Neuronal stem cell (in vitro differentiated cells): ENCODE results near the gene CHST11.

Source experiments
- DNase-seq: peaks from one replicate; pipeline ENCODE4 v3.0.0-alpha.2; 2013; ENCODE audit warnings: low spot score
- H2AFZ ChIP-seq: one replicate; pipeline ENCODE4 v1.6.1; 2013; ENCODE audit warnings: mild to moderate bottlenecking, low read length, inconsistent platforms
- H2AK5ac ChIP-seq: 2 replicates; pipeline ENCODE4 v1.6.1; 2013; ENCODE audit warnings: low read depth, mild to moderate bottlenecking, inconsistent platforms, low read length, moderate library complexity, mixed read lengths
- H2BK120ac ChIP-seq: 2 replicates; pipeline ENCODE4 v1.6.1; 2013; ENCODE audit warnings: low read depth, mild to moderate bottlenecking, inconsistent platforms, low read length, moderate library complexity, mixed read lengths
- H2BK12ac ChIP-seq: one replicate; pipeline ENCODE4 v1.6.1; 2013; ENCODE audit warnings: low read length, inconsistent platforms
- H2BK15ac ChIP-seq: 2 replicates; pipeline ENCODE4 v1.6.1; 2013; ENCODE audit warnings: mild to moderate bottlenecking, low read length, inconsistent platforms, mixed read lengths
- H2BK5ac ChIP-seq: one replicate; pipeline ENCODE4 v1.6.1; 2013; ENCODE audit warnings: inconsistent platforms, mild to moderate bottlenecking, low read length, moderate library complexity
- H3K14ac ChIP-seq: one replicate; pipeline ENCODE4 v1.6.1; 2013; ENCODE audit warnings: low read length, inconsistent platforms
- H3K18ac ChIP-seq: 2 replicates; pipeline ENCODE4 v1.6.1; 2013; ENCODE audit warnings: low read length, inconsistent platforms
- H3K23ac ChIP-seq: 2 replicates; pipeline ENCODE4 v1.6.1; 2013; ENCODE audit warnings: low read depth, mild to moderate bottlenecking, mixed read lengths, low read length, inconsistent platforms; ENCODE audit not compliant: poor library complexity
- H3K27ac ChIP-seq: replicated peaks from 3 replicates; pipeline ENCODE4 v1.5.1; 2013; ENCODE audit warnings: low read length, inconsistent platforms
- H3K27me3 ChIP-seq, 3 experiments: 2 replicates each; pipeline ENCODE4 v1.6.1; 2013; ENCODE audit warnings: low read length in 3 of 3, mild to moderate bottlenecking in 2 of 3, inconsistent platforms in 1 of 3, low read depth in 1 of 3, mixed read lengths in 1 of 3, moderate library complexity in 1 of 3; ENCODE audit not compliant: control insufficient read depth in 3 of 3, insufficient read depth in 3 of 3
- H3K36me3 ChIP-seq, 2 donors: replicated peaks in 1 of 2; 2 replicates each; pipeline ENCODE4 v1.6.1; 2013; ENCODE audit warnings: low read length in 2 of 2; ENCODE audit not compliant: control insufficient read depth in 2 of 2, insufficient read depth in 2 of 2
- H3K4ac ChIP-seq: 2 replicates; pipeline ENCODE4 v1.6.1; 2013; ENCODE audit warnings: inconsistent platforms, mild to moderate bottlenecking, low read length, moderate library complexity
- H3K4me1 ChIP-seq, 2 donors: 1 replicate in 1 of 2; 2 replicates in 1 of 2; pipeline ENCODE4 v1.6.1; 2013; ENCODE audit warnings: low read length in 2 of 2, low read depth in 1 of 2; ENCODE audit not compliant: control insufficient read depth in 2 of 2, insufficient read depth in 1 of 2
- H3K4me2 ChIP-seq: one replicate; pipeline ENCODE4 v1.6.1; 2013; ENCODE audit warnings: mild to moderate bottlenecking, low read length, inconsistent platforms; ENCODE audit not compliant: insufficient read depth, poor library complexity, severe bottlenecking
- H3K4me3 ChIP-seq, 2 donors: 2 replicates each; pipeline ENCODE4 v1.5.1; 2013; ENCODE audit warnings: low read length in 2 of 2, mild to moderate bottlenecking in 2 of 2, inconsistent platforms in 1 of 2, moderate library complexity in 1 of 2
- H3K79me1 ChIP-seq: one replicate; pipeline ENCODE4 v1.6.1; 2013; ENCODE audit warnings: low read depth, mild to moderate bottlenecking, inconsistent platforms, low read length, moderate library complexity
- H3K9ac ChIP-seq: one replicate; pipeline ENCODE4 v1.6.1; 2013; ENCODE audit warnings: mild to moderate bottlenecking, low read depth, low read length, inconsistent platforms; ENCODE audit not compliant: poor library complexity
- H3K9me3 ChIP-seq, 2 donors: replicated peaks in 1 of 2; 2 replicates each; pipeline versions ENCODE3 to v1.6.1; 2013; ENCODE audit warnings: low read length in 2 of 2, mild to moderate bottlenecking in 2 of 2, inconsistent platforms in 1 of 2, low read depth in 1 of 2, mixed read lengths in 1 of 2, moderate library complexity in 1 of 2; ENCODE audit not compliant: control insufficient read depth in 2 of 2, insufficient read depth in 1 of 2
- H4K8ac ChIP-seq: one replicate; pipeline ENCODE4 v1.6.1; 2013; ENCODE audit warnings: low read depth, mild to moderate bottlenecking, inconsistent platforms, low read length, moderate library complexity
- H4K91ac ChIP-seq: one replicate; pipeline ENCODE4 v1.6.1; 2013; ENCODE audit warnings: low read length, low read depth, mild to moderate bottlenecking, inconsistent platforms; ENCODE audit not compliant: poor library complexity
- WGBS, 2 donors: extraction: QIAGEN DNeasy Blood & Tissue Kit; methylation state at CpG; one replicate each; pipeline ENCODE4 v1.1.7; 2013; ENCODE audit warnings: missing lambda C conversion rate in 2 of 2, mixed read lengths in 1 of 2; ENCODE audit not compliant: insufficient read length in 2 of 2, insufficient replicate concordance in 1 of 2; ENCODE audit errors: extremely low coverage in 2 of 2; 5-methylcytosine and 5-hydroxymethylcytosine counted together

The CHST11 gene

GRCh38 chr12:104799458-104799857, 342.7 kb downstream of the CHST11 start:
- Histone ChIP-seq H3K9me3 (no peaks in the 10 kb centered on the region), H3K4me2 (no peak overlapping the region), H3K27me3 (no peaks in the 10 kb centered on the region), H2BK12ac (no peak overlapping the region), H3K36me3 (no peaks in the 10 kb centered on the region), H4K91ac (no peak overlapping the region), H3K4me1 (no peaks in the 10 kb centered on the region), H2AFZ (no peak overlapping the region), H3K4me3 (no peak overlapping the region), H3K27ac (no peak overlapping the region), H2AK5ac (no peak overlapping the region), H3K18ac (no peak overlapping the region), H2BK5ac (no peak overlapping the region), H3K9ac (no peak overlapping the region), H3K14ac (no peak overlapping the region), H3K4ac (no peak overlapping the region), H4K8ac (no peak overlapping the region), H2BK120ac (no peak overlapping the region), H2BK15ac (no peak overlapping the region), H3K79me1 (no peaks in the 10 kb centered on the region), H3K23ac (no peak overlapping the region)
- WGBS, 2 donors: no CpG with 5 or more reads among the region's 1 CpG
- no peak for DNase-seq

DNA sequence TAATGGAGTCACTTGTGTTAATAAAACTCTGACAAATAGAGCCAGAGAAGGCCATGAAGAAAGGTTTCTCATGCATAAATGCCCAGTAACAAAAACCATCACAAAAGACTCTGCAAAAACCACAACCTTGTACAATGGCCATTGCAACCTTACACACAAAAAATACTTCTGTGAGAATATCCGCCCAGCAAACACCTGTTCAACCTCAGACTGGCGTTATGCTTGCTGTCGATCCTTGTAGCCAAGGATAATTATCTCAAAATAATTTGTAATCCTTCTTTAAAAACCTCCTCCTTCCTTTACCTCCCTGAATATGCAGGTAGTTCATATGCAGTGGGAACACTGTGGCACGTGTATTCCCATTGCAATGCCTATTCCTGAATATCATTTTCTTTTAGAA, 344.3 kb downstream of the CHST11 start:
- no peak for DNase-seq
- Histone ChIP-seq H3K27me3 (no peaks in the 10 kb centered on the region), H2BK12ac (no peak overlapping the region), H3K9me3 (no peaks in the 10 kb centered on the region), H3K27ac (no peak overlapping the region), H4K91ac (no peak overlapping the region), H3K4me2 (no peak overlapping the region), H3K9ac (no peak overlapping the region), H2AK5ac (no peak overlapping the region), H2BK15ac (no peak overlapping the region), H3K14ac (no peak overlapping the region), H4K8ac (no peak overlapping the region), H3K4ac (no peak overlapping the region), H3K36me3 (no peaks in the 10 kb centered on the region), H3K4me3 (no peak overlapping the region), H3K4me1 (no peaks in the 10 kb centered on the region), H3K79me1 (no peaks in the 10 kb centered on the region), H2BK5ac (no peak overlapping the region), H2AFZ (no peak overlapping the region), H2BK120ac (no peak overlapping the region), H3K18ac (no peak overlapping the region), H3K23ac (no peak overlapping the region)
- no CpG with 5 or more reads among the region's 4 CpGs for WGBS, 2 donors

DNA sequence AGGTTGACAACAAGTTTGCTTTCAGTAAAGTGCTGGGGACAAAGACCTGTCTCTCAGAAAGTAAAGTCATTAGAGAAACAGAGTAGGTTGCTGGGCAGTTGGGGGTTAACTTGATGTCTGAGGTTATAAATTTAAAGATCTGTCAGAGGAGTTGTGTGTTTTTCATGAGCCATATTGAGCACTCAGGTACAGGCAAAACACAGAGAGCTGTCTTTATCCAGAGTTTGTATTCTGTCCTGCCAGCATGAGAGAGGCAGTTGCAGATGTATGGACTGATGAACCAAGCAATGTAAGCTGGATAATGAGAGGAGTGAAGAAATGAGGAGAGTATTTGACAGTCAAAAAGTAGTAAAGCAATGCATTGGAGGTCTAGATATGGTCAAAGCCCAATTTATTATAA, 344.7 kb downstream of the CHST11 start:
- Histone ChIP-seq H3K36me3 (no peaks in the 10 kb centered on the region), H3K79me1 (no peaks in the 10 kb centered on the region), H2BK12ac (no peak overlapping the region), H3K4me1 (no peaks in the 10 kb centered on the region), H2AFZ (no peak overlapping the region), H3K4me2 (no peak overlapping the region), H2BK5ac (no peak overlapping the region), H3K27me3 (no peaks in the 10 kb centered on the region), H4K8ac (no peak overlapping the region), H3K4me3 (no peak overlapping the region), H2BK120ac (no peak overlapping the region), H3K9ac (no peak overlapping the region), H3K18ac (no peak overlapping the region), H3K27ac (no peak overlapping the region), H3K4ac (no peak overlapping the region), H2AK5ac (no peak overlapping the region), H4K91ac (no peak overlapping the region), H2BK15ac (no peak overlapping the region), H3K14ac (no peak overlapping the region), H3K23ac (no peak overlapping the region), H3K9me3 (no peaks in the 10 kb centered on the region)
- no peak for DNase-seq

DNA sequence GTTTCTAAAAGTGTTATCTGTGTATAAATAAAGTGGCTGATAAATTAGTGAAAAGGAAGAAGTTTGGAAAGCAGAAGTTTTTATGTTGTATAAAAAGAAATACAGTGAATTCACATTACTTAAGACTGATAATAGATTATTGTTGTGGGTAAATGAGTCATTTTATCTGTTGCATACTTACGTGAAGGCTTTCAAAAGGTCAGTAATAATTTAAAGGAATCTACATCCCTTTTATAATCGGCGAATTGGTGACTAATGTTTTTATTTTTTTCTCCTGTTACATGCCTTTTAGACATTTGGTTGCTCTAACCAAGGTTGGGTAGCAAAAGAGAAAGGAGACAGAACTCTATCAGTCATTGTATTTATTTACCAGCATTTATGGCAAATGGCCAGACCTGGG, 345.5 kb downstream of the CHST11 start:
- Histone ChIP-seq H2AK5ac (no peak overlapping the region), H3K4ac (no peak overlapping the region), H4K8ac (no peak overlapping the region), H3K4me2 (no peak overlapping the region), H3K27me3 (no peaks in the 10 kb centered on the region), H3K79me1 (no peaks in the 10 kb centered on the region), H2BK12ac (no peak overlapping the region), H2BK15ac (no peak overlapping the region), H3K4me3 (no peak overlapping the region), H3K4me1 (no peaks in the 10 kb centered on the region), H3K9ac (no peak overlapping the region), H3K36me3 (no peaks in the 10 kb centered on the region), H2BK5ac (no peak overlapping the region), H3K18ac (no peak overlapping the region), H3K23ac (no peak overlapping the region), H3K27ac (no peak overlapping the region), H2BK120ac (no peak overlapping the region), H3K14ac (no peak overlapping the region), H4K91ac (no peak overlapping the region), H3K9me3 (no peaks in the 10 kb centered on the region), H2AFZ (no peak overlapping the region)
- no CpG with 5 or more reads among the region's 3 CpGs for WGBS, 2 donors
- DNase-seq: no peak
